ENCODE measurements around the gene RNF130.
A peak's percentile ranks its signal among the peaks of the same experiment; 100 is the strongest.

- TF ChIP-seq, protein P1, sequence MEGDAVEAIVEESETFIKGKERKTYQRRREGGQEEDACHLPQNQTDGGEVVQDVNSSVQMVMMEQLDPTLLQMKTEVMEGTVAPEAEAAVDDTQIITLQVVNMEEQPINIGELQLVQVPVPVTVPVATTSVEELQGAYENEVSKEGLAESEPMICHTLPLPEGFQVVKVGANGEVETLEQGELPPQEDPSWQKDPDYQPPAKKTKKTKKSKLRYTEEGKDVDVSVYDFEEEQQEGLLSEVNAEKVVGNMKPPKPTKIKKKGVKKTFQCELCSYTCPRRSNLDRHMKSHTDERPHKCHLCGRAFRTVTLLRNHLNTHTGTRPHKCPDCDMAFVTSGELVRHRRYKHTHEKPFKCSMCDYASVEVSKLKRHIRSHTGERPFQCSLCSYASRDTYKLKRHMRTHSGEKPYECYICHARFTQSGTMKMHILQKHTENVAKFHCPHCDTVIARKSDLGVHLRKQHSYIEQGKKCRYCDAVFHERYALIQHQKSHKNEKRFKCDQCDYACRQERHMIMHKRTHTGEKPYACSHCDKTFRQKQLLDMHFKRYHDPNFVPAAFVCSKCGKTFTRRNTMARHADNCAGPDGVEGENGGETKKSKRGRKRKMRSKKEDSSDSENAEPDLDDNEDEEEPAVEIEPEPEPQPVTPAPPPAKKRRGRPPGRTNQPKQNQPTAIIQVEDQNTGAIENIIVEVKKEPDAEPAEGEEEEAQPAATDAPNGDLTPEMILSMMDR (IDR thresholded peaks at IDR 0.05), result peak; percentile 70 to 92 (median 76)
- no peak for TF ChIP-seq POLR2A (IDR thresholded peaks at IDR 0.05)
Observed at GRCh38 chr5:180090098-180090768, 18.7 kb upstream of the RNF130 start.
